NOMO-1 treated with DMSO at 0.1 percent for 48 hours (cell line): ENCODE data around the gene MED6.

Experiments
- DNase-seq: peaks from one replicate; lab custom pipeline; 2025; ENCODE audit not compliant: unreplicated experiment; lab: John Stamatoyannopoulos, UW

Gene MED6, protein sequence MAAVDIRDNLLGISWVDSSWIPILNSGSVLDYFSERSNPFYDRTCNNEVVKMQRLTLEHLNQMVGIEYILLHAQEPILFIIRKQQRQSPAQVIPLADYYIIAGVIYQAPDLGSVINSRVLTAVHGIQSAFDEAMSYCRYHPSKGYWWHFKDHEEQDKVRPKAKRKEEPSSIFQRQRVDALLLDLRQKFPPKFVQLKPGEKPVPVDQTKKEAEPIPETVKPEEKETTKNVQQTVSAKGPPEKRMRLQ

DNA sequence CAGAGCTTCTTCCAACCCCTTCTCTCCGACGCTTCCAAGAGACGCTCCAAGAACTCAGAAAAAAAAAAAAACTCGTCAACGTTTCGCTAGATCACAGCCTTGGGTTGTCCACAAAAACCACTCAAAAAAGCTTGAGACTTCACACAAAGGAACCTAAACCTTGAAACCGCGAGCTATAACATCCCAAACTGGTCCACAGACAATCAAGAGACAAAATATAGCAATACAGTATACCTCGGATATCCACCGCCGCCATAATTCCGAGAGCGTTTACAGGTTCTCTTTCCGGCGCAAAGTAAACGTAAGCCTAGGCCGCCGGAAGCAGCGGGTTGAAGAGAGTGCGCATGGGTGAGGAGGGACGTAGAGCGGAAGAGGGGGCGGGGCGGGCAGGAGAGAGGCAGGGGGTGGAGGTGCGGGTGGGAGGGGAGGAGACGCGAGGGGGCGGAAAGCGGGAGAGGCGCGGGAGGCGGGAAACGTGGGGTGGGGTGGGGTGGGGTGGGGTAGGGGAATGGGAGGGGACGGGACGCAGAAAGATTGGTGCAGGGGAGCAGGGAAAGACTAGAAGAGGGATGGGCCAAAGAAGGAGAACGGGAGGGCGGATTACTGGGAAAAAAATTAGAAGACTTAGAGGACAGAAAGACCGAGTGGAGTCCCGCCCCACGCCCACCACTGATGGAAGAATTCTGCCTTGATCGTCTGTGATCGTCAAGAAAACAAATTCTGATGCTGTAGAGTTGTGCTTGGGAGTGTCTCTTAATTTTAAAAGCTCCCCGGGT is at the start of gene MED6:
Gene MED6, minus strand, starts transcription at position 274 of the 776 bp plus-strand sequence. Its CDS starts 18 bp downstream, at position 256.
- peak; percentile 90 for DNase-seq

DNA sequence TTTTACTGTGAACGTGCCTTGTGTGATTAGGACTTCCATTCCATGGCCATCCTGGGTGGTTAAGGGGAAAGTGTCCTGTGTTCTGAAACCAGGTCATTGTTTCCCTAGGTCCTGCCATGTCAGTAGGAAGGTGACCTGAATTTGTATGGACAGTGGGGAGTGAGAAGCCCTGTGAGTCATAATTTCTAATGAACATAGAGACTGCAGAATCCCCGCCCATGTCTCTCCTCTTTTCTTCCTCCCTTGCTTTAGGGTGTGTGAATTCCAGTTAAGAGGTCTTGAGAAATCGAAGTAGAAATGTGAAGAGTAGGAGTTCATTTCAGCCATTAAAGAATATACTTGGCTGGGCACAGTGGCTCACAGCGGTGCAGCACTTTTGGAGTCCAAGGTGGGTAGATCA is 49.3 kb upstream of the MED6 start:
- DNase-seq: no peak

DNA sequence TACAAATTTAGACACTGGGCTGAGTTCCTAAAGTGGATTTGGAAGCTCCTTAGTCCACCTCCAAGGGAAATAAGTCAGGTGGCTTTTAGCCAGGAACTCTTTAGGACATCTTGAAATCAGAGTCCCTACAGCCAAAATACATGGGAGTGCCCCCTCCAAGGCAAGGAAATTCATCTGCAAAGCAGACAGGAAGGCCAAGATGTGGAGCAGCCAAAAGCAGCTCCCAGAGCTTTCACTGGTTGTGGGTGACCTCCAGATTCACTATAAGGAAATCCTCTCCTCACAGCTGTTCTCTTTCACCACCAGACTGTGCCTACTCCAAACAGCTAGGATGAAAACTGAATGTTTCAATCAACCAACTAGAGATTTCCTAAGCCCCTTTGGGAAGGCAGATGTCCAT is 47.9 kb upstream of the MED6 start:
- DNase-seq: no peak

DNA sequence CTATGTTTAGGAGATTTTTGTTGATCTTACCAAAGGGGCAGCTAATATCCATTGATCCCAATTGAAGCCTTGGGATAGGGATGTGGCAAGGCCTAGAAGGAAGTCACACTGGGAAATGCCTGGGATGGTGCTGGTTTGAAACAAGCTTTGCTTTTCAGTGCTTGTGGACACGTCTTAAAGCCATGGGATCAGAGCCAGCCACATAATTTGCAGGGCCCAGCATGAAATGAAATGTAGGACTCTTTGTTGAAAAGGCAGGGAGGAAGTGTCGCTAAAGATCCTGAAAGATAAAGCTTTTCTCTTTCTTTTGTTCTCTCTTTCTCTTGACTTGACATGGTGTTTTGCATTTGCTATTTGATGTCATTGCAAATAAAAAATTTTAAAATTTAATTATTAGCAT is 46.2 kb upstream of the MED6 start:
- DNase-seq: no peak

DNA sequence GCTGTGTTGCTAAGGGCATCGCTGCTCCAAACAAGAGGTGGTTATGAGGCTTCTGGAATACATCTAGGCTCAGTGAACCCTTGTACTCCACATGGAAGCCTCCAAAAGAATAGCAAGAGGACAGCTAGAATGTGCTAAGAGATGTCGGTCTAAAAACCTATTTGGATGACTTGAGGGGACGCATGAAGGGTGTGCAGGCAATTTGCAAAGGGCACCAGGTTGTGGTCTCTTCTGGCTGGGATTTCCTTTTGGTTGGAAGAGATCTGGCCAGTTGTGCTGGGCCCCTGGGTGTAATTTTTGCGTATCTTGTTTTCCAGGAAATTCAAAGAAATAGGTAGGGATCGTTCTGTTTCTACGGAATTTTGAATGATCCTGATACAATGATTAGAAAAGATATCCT is 45.4 kb upstream of the MED6 start:
- no peak for DNase-seq

DNA sequence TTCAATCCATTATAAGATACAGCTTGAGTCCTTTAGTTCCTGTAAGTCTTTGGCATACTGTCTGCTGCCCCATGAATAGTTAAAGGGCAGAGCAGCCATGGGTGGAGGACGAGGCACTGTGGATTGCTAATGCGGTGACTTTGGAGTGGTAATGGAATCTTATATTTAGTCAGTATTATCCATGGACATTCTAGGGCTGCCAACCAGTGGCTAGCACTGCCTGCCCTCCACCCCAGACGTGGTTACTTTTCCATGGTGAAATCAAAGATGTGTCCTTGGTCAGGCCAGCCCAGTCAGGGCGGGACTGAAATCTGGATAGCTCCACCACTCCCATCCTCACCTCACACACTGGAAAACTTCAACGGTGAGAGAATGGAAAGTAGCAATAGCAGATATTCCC is 43.5 kb upstream of the MED6 start:
- no peak for DNase-seq

DNA sequence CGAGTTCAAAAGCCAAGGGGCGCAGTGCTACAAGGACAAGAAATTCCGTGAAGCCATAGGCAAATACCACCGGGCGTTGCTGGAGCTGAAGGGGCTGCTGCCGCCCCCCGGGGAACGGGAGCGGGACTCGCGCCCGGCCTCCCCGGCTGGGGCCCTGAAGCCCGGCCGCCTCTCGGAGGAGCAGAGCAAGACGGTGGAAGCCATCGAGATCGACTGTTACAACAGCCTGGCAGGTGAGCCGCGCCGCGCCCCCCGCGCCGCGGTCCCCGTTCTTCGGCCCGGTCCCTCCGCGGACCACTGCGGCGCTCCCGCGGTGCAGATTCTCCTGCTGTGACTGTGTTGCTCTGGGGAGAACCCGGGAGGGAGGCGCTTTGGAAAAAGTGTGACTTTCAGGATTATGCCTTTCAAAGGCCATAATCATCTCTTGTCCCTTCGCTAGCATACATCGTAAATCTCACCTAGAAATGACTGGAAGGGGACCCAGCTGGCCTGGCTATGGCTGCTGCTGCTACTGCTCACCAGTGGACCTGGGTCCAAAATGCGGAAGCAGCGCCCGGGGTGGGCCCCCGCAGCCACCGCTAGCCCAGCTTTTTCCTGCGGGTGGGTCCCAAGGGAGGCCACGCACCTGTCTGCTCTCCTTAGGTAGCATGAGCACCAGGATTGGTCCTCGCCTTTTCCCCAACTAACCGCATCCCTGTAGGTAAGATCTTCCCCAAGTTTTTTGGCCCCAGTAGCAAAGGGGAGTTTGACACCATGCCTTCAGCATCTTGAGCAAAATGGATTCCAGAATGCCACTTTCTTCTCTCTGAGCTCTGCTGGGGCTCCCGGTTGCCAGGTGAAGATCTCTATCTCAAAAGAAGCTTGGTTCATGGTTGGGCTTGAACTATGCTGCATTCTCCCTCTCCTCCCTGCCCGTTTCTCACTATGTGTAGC is 42.1 kb upstream of the MED6 start:
- DNase-seq: peak; percentile 30

DNA sequence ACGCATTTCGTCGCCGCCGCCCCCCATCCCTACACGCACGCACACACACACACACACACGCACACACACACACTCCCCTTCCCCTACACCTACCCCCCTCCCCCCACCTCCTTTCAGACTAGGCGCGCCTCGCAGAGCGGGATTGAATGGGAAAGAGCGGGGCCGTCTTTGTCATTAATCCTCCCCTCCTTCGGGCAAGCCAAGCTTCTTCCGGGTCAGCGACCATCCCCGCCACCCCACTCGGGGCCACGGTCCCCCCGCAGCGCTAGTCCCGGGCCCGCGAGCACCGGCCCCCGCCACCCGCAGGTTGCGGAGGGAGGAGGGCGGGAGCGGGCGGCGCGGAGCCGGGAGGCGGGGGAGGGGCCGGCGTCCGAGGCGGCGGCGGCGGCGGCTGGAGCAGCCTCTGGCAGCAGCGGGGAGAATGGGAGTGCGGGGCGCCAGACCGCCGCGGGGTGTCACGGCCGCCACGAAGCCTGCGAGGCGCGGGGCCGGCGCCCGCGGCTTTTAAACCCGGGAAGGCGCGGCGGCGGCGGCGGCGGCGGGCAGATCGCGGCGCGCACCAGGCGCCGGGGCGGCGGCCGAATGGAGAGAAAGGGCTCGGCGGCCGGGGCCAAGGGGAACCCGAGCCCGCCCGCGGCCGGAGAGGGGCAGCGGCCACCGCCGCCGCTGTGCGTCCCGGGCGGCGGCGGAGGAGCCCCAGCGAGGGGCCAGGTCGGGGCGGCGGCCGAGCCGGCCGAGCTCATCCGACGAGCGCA is 41.3 kb upstream of the MED6 start, which contains the start of gene TTC9:
Gene TTC9, plus strand, starts transcription at position 369 of the 755 bp plus-strand sequence. Its CDS starts 214 bp downstream, at position 583.
- DNase-seq: no peak

DNA sequence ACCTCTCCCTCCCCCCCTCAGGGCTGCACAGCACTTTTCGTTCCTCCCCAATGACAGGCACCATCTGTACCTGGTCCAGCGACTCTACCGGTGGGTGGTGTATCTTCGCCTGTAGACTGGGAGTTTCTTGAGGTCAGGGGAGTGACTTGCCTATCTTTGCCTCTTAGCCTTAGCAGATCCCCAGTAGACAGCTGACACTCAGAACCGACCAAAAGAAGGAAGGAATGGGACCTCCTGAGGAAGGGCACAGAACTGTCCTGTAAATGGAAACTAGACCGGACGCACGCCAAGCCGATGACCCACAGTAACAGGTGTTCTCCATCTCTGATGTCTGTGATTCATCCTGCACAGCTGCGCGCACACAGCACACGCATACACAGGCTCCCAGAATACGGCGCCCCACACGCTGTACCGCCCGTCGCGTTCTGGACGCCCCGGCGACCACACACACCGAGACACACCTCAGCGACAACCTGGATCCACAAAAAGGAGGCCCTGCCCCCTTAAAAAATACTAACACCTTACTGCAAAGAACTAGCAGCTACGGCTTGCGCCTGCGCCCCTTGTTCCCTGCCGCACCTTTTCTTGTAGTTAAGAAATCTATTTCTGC is 40.6 kb upstream of the MED6 start:
- peak; percentile 22 for DNase-seq

DNA sequence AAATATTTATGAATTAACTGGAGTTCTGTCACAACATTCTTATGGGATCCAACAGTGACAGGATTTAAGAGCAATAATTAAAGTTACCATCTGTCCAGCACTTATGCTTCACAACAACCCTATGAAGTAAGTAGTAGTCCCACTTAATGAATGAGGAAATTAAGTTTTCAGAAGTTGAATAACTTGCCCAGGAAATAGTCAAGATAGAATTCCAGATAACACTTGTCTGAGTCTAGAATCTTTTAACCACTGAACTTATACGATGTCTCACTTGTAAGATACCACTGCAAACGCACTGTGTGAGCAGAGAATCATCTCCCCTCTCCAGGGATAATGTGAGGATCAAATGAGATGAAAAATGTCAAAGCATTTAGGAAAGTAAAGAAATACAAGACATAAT is 38.0 kb upstream of the MED6 start:
- DNase-seq: no peak

DNA sequence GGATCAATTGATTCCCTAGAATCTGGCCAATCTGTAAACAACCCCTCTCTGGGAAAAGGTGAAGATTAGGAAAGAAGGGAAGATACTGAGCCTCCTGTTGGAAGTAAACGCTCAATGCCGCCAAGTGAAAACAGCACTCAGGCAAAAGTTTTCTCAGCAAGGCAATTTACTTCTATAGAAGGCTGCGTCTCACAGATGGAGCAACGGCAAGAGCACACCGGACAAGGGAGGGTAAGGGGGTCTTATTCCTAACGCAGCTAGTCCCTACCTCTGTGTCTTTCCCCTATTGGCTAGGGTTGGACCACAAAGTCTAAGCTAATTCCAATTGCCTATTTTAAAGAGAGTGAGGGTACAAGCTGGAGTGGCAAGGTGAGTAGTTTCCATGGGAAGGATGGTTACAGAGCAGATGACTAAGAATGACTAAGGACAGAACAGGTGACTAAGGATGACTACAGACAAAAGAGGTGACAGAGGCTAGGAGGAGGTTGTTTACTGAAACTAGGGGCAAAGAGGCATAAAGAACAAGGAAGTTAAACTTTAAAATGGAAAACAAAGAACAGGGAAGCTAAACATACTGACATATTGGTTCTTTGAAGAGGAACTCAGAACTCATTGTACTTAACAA is 35.6 kb upstream of the MED6 start:
- no peak for DNase-seq

DNA sequence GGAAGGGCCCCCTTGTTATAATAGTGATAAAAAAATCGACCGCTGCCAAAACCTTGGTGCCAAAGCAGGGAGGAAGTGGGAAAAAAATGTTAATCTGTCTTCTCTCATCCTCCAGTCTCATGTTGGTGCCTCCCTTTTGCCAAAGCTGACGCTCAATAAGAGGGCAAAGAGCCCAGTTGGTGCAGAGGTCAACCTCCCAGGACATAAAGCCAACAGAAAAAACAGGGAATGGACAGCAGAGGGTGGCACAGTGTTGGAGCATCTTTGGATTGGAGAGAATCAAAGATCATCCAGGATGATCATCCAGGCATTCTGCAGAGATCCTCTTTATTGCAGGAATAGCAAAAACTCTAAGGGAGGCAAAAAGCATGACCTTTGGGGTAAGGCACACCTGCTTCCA is 31.5 kb upstream of the MED6 start:
- DNase-seq: no peak

DNA sequence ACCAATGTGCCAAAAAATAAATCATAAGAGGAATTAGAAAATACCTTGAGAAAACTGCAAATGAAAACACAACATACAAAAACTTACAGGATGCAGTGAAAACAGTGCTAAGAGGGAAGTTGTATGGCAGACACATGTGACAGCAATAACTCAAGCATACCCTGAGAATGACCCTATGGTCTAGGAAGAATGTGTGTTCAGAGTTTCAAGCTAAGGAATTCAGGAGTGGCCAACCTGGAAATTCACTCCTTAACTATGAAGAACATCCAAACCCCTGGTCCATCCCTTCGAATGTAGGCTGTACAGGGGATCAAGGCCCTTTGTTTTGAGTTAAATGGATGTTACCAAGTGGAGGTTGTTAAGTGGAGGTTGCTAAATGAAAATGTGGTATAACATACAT is 24.5 kb upstream of the MED6 start:
- DNase-seq: no peak

DNA sequence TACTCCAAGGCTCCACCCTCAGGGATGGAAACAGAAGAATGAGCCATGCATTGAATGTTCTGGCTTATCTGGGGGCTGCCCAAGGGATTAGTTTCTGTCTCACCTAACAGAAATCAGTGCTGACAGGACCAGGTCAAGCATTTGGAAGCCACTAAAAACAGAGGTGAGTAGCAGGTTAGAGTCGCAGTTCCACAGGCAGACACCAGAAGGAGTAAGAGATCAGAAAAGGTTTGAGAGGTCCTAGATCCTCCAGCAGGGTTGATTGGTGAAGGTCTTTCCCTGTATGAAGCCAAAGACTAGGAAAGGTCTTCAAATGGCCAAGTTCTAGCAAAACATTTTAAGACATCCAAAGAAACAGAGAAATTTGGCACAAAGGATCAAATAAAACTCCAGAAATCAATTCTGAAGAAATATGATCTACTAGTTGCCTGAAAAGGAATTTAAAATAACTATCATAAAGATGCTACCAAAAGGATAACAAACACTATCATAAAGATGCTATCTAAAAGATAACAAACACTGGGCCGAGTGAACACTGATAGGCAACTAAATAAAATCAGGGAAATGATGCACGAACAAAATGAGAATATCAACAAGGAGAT is 21.8 kb upstream of the MED6 start:
- DNase-seq: peak; percentile 52

DNA sequence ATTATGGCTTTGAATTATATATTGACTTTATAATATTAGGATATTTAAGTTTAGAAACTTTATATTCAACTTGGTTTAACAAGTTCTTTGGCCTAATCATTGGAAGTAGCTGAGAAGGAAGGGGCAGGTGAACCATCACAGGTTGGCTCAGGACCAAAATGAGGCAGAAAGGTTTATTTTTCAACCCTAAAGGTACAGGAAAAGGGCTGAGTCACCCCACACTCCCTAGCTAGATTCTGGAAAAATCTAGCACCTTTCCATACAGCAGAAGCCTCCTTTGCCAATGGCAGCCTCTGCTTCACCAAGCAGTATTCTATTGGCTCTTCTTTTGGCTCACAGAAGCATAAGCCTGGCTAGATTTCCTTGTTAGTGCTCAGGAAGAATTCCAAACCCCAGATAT is 19.3 kb upstream of the MED6 start:
- no peak for DNase-seq

DNA sequence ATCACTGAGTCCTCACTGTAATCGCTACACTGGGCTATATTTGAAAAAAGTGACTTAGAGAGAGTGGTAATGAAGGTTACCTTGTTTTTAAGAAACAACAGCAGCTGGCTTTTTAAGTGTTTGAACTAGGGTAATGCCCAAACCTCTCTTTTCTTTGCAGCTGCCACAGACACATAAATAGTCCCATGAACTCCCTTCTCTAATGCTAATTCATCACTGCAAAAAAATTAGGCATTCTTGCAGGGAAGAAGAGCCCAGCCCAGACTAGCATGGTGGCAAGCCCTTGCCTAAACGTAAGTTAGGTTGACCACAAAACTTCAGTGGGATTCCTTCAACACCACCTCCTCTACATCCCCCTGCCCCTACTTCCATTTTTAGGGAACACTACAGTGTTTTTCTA is 17.9 kb upstream of the MED6 start:
- no peak for DNase-seq

DNA sequence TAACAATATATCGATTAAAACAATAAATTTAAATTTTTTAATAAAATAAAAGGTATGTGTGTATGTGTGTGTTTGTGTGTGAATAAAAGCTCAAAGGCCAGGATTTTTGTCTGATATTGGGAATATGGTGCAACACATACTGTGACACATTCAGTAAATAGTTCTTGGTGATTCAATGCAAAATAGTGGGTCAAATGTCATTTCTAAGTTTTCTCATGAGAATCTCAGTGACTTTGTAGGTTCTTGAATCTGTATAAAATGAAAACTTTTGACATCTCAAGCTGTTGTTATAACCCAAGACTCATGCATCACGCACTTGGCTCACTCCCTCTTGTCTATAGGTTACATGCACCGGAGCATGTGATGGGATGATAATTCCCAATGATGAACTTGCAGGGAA is 16.2 kb upstream of the MED6 start:
- no peak for DNase-seq

DNA sequence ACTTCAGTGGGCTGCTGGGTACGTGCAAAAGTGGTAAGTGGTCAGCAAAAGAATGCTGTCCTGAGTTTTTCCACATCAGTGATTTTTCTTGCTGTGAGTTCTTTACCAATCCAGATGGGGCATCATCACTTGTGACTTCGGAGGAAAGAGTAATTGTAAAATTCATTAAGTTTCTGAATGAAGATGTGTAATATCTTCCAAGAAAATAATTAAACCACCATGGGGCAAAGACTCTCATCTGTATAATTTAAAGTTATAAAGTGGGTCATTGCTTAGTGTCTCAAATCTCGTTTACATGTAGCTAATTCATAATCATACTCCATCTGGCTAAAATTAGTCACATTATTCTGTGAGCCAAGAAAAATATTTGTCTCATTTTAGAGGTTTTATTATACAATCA is 10.8 kb upstream of the MED6 start:
- DNase-seq: no peak

DNA sequence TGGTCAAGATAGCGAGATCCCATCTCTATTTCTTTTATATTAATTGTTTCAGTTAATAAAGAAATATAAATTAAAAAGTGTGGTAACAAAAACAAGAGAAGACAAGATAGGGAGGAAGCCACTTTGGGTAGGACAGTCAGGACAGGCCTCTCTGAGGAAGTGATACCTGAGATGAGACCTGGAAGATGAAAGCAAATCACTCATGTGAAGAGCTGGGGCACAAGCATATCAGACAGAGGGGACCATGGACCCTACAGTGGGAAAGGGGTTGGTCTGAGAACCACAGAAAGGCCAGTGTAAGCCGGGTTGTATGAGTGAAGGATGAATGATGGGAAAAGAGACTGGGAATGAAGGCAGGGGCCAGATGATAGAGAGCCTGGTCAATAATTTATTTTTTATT is 1.8 kb upstream of the MED6 start:
- DNase-seq: no peak

DNA sequence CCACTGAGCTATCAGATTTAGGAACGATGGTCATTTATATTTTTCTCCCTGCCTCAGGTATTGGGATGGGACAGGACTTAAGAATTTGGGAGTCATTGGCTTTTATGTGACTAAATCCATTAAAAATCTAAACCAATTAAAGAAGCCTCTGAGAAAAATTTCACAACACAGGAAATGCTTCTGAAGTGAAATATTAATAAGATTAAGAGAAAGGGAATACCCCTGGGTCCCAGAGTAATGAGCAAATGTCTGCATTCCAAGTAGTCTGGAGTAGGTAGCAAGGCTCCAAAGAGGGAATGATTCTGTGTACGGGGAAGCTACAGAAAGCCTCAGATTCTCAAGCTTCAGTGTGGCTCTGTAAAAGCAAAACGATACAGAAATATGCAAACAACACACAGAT is 707 bp upstream of the MED6 start:
- peak; percentile 22 for DNase-seq
